ENCODE measurements around the gene NPAS3. TPM values are rescaled to one million over a fixed set of nuclear protein-coding genes. Genes with fewer than 3 reads are reported as not detected.

Gene NPAS3
- total RNA-seq, 2 experiments from 2014 or later, result not detected

GRCh38 chr14:33464254-33464962 is 525.7 kb downstream of the NPAS3 start:
- no peak overlapping the region for H3K4me3 Mint-ChIP-seq
- no peak for TF ChIP-seq CTCF (IDR thresholded peaks at IDR 0.05)
- POLR2A ChIA-PET, result no interaction called here
- CTCF ChIA-PET, result interaction anchor here (0.9 kb wide), 1 partner anchor 328 kb away, joined by 3 read pairs; no protein-coding TSS in a partner anchor
- intact Hi-C loops (cut with micrococcal nuclease), result no loop called here
- H3K9me3 Mint-ChIP-seq, result no peaks in the 10 kb centered on the region
- H3K4me1 Mint-ChIP-seq (ENCODE audit: low read depth), result no peaks in the 10 kb centered on the region
- no peak overlapping the region for H3K27ac Mint-ChIP-seq
- DNase-seq (no peak), ATAC-seq (no peak)
- no peaks in the 10 kb centered on the region for H3K27me3 Mint-ChIP-seq
- H3K36me3 Mint-ChIP-seq (ENCODE audit: low read depth), result no peaks in the 10 kb centered on the region

GRCh38 chr14:33465846-33466700 is 527.4 kb downstream of the NPAS3 start:
- Mint-ChIP-seq H3K36me3 (ENCODE audit: low read depth) (no peaks in the 10 kb centered on the region), H3K4me3 (no peak overlapping the region), H3K27ac (no peak overlapping the region), H3K4me1 (ENCODE audit: low read depth) (no peaks in the 10 kb centered on the region), H3K27me3 (no peaks in the 10 kb centered on the region), H3K9me3 (no peaks in the 10 kb centered on the region)
- no peak for TF ChIP-seq CTCF (IDR thresholded peaks at IDR 0.05)
- DNase-seq, result no peak
- POLR2A ChIA-PET, result no interaction called here
- CTCF ChIA-PET, result no interaction called here
- intact Hi-C loops (cut with micrococcal nuclease), result no loop called here
- ATAC-seq, result no peak

- H3K36me3 Mint-ChIP-seq (ENCODE audit: low read depth), result no peaks in the 10 kb centered on the region
- no peaks in the 10 kb centered on the region for H3K9me3 Mint-ChIP-seq
- H3K4me1 Mint-ChIP-seq (ENCODE audit: low read depth), result no peaks in the 10 kb centered on the region
- DNase-seq (no peak), ATAC-seq (no peak)
- POLR2A ChIA-PET, result no interaction called here
- intact Hi-C loops (cut with micrococcal nuclease), result no loop called here
- H3K4me3 Mint-ChIP-seq, result no peak overlapping the region
- TF ChIP-seq CTCF (IDR thresholded peaks at IDR 0.05), result no peak
- H3K27me3 Mint-ChIP-seq, result no peaks in the 10 kb centered on the region
- H3K27ac Mint-ChIP-seq, result no peak overlapping the region
- CTCF ChIA-PET, result no interaction called here
Measured at GRCh38 chr14:33467971-33468370, 529.3 kb downstream of the NPAS3 start.

- ChIA-PET POLR2A (no interaction called here), CTCF (no interaction called here)
- ATAC-seq (no peak), DNase-seq (no peak)
- no peak for TF ChIP-seq CTCF (IDR thresholded peaks at IDR 0.05)
- intact Hi-C loops (cut with micrococcal nuclease), result no loop called here
- no peak overlapping the region for H3K27ac Mint-ChIP-seq
- no peak overlapping the region for H3K4me3 Mint-ChIP-seq
- no peaks in the 10 kb centered on the region for H3K27me3 Mint-ChIP-seq
- H3K36me3 Mint-ChIP-seq (ENCODE audit: low read depth), result no peaks in the 10 kb centered on the region
- H3K9me3 Mint-ChIP-seq, result no peaks in the 10 kb centered on the region
- no peaks in the 10 kb centered on the region for H3K4me1 Mint-ChIP-seq (ENCODE audit: low read depth)
Measured at GRCh38 chr14:33469898-33470297, 531.2 kb downstream of the NPAS3 start.

GRCh38 chr14:33471776-33472175 is 533.1 kb downstream of the NPAS3 start:
- no peak overlapping the region for H3K27ac Mint-ChIP-seq
- CTCF ChIA-PET, result no interaction called here

More at GRCh38 chr14:33471776-33472175, 533.1 kb downstream of the NPAS3 start:
- Mint-ChIP-seq H3K4me1 (ENCODE audit: low read depth) (no peaks in the 10 kb centered on the region), H3K9me3 (no peaks in the 10 kb centered on the region), H3K4me3 (no peak overlapping the region), H3K27me3 (no peaks in the 10 kb centered on the region), H3K36me3 (ENCODE audit: low read depth) (no peaks in the 10 kb centered on the region)
- POLR2A ChIA-PET, result no interaction called here
- no peak for DNase-seq
- no peak for TF ChIP-seq CTCF (IDR thresholded peaks at IDR 0.05)
- no peak for ATAC-seq
- intact Hi-C loops (cut with micrococcal nuclease), result no loop called here

Data from activated CD8-positive, alpha-beta T cell treated with anti-CD3 and anti-CD28 coated beads for 36 hours (primary cell).